Hippocampal formation (tissue), 2 donors: Measurements from ENCODE around the gene PTPRN2.

Experiments
- DNase-seq, 2 donors: peaks; one replicate each; lab custom pipeline; 2025; lab: John Stamatoyannopoulos, UW

Gene PTPRN2

GRCh38 chr7:157693521-157694375 lies 893.9 kb downstream of the PTPRN2 start:
- no peak for DNase-seq

GRCh38 chr7:157693071-157693520 lies 894.5 kb downstream of the PTPRN2 start:
- no peak for DNase-seq

GRCh38 chr7:157692460-157693011 lies 895.1 kb downstream of the PTPRN2 start:
- no peak for DNase-seq

GRCh38 chr7:157691586-157692459 lies 895.8 kb downstream of the PTPRN2 start:
- no peak for DNase-seq

- peak; percentile 59 to 64 for DNase-seq
Observed at GRCh38 chr7:157690833-157691585, 896.6 kb downstream of the PTPRN2 start.

- DNase-seq = no peak
Observed at GRCh38 chr7:157690058-157690832, 897.4 kb downstream of the PTPRN2 start.

GRCh38 chr7:157689269-157690057 lies 898.2 kb downstream of the PTPRN2 start:
- DNase-seq = no peak

- no peak for DNase-seq
Observed at GRCh38 chr7:157688533-157689268, 898.9 kb downstream of the PTPRN2 start.

- no peak for DNase-seq
Observed at GRCh38 chr7:157687845-157688532, 899.6 kb downstream of the PTPRN2 start.

- DNase-seq = no peak
Observed at GRCh38 chr7:157687158-157687557, 900.5 kb downstream of the PTPRN2 start.

GRCh38 chr7:157686285-157686894 lies 901.2 kb downstream of the PTPRN2 start:
- no peak for DNase-seq

- no peak for DNase-seq
Observed at GRCh38 chr7:157685430-157686284, 902.0 kb downstream of the PTPRN2 start.

- no peak for DNase-seq
Observed at GRCh38 chr7:157684909-157685429, 902.7 kb downstream of the PTPRN2 start.

- DNase-seq = no peak
Observed at GRCh38 chr7:157684157-157684908, 903.3 kb downstream of the PTPRN2 start.

GRCh38 chr7:157683747-157684156 lies 903.9 kb downstream of the PTPRN2 start:
- no peak for DNase-seq
